Skeletal muscle cell (primary cell): Measurements from ENCODE around the gene PEX6.
A peak's percentile ranks its signal among the peaks of the same experiment; 100 is the strongest.

Experiments
- DNase-seq: peaks from one replicate; pipeline ENCODE4 v3.0.0-alpha.2; 2010; ENCODE audit warnings: low read depth
- H3K4me3 ChIP-seq: 2 replicates; pipeline ENCODE4 v1.5.1; 2011; ENCODE audit warnings: low read depth, mild to moderate bottlenecking, control low read depth, low read length, moderate library complexity

Gene PEX6, protein sequence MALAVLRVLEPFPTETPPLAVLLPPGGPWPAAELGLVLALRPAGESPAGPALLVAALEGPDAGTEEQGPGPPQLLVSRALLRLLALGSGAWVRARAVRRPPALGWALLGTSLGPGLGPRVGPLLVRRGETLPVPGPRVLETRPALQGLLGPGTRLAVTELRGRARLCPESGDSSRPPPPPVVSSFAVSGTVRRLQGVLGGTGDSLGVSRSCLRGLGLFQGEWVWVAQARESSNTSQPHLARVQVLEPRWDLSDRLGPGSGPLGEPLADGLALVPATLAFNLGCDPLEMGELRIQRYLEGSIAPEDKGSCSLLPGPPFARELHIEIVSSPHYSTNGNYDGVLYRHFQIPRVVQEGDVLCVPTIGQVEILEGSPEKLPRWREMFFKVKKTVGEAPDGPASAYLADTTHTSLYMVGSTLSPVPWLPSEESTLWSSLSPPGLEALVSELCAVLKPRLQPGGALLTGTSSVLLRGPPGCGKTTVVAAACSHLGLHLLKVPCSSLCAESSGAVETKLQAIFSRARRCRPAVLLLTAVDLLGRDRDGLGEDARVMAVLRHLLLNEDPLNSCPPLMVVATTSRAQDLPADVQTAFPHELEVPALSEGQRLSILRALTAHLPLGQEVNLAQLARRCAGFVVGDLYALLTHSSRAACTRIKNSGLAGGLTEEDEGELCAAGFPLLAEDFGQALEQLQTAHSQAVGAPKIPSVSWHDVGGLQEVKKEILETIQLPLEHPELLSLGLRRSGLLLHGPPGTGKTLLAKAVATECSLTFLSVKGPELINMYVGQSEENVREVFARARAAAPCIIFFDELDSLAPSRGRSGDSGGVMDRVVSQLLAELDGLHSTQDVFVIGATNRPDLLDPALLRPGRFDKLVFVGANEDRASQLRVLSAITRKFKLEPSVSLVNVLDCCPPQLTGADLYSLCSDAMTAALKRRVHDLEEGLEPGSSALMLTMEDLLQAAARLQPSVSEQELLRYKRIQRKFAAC

GRCh38 chr6:42978839-42979522 lies at the start of gene PEX6:
TSS of gene PEX6 (minus strand) at chr6:42979181. CDS start at chr6:42979150, 31 bp downstream.
- peak within 1 kb of the TSS; percentile 79 for H3K4me3 ChIP-seq
- peak; percentile 59 for DNase-seq

- no peak for DNase-seq
- H3K4me3 ChIP-seq = no peak overlapping the region
Observed at GRCh38 chr6:43026365-43026764, 47.4 kb upstream of the PEX6 start.

- H3K4me3 ChIP-seq = no peak overlapping the region
- no peak for DNase-seq
Observed at GRCh38 chr6:43024436-43024835, 45.5 kb upstream of the PEX6 start.

DNA sequence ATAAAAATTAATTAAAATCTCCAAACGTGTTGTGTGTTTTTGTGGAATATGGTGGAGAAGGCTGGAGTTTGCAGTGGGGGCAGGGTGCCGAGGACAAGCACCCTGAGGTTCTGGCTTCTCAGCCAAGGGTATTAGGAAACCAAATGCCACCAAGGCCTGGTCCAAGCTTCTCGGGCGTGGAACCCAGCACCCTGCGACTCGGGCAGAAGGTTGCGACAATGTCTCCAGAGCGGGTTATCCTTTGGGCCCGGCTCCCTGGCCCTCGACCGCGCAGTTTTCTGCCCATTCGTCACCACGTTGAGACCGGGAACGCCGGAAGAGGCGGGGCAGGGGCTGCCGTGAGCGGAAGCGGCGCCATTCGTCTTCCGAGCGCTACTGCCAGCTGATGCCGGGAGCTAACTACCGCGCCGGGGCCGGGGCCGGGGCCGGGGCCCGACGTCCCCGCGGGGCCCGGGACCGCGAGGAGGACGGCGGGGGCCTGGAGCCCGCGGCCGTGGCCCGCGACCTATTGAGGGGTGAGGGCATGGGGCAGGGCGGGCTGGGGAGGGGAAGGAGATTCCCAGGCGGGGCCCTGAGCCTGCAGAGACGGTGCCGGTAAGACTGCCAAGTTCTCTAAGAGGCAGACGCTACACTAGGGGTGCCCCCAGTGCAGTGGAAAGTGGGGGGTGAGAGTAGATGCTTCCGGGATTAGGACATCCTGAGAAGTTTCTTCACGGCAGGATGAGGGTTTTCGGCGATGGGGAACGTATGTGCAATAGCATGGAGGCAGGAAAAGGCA lies 42.5 kb upstream of the PEX6 start, which contains the start of gene RRP36:
TSS of gene RRP36 (plus strand) at position 354 of the 778 bp plus-strand sequence. CDS start at position 386, 32 bp downstream.
- DNase-seq = no peak
- H3K4me3 ChIP-seq = peak within 1 kb of the TSS; percentile 98

- H3K4me3 ChIP-seq = peak overlapping the region; percentile 98
- no peak for DNase-seq
Observed at GRCh38 chr6:43020847-43021246, 41.9 kb upstream of the PEX6 start.

GRCh38 chr6:43020052-43020705 lies 41.2 kb upstream of the PEX6 start:
- H3K4me3 ChIP-seq = no peak overlapping the region
- DNase-seq = no peak

GRCh38 chr6:43019152-43019551 lies 40.2 kb upstream of the PEX6 start:
- no peak for DNase-seq
- no peak overlapping the region for H3K4me3 ChIP-seq

- no peak overlapping the region for H3K4me3 ChIP-seq
- DNase-seq = no peak
Observed at GRCh38 chr6:43016943-43017334, 38.0 kb upstream of the PEX6 start.

- no peak for DNase-seq
Observed at GRCh38 chr6:43016176-43016942, 37.4 kb upstream of the PEX6 start.

GRCh38 chr6:43014434-43014909 lies 35.5 kb upstream of the PEX6 start:
- DNase-seq = no peak

More at GRCh38 chr6:43016176-43016942, 37.4 kb upstream of the PEX6 start:
- no peak overlapping the region for H3K4me3 ChIP-seq

DNA sequence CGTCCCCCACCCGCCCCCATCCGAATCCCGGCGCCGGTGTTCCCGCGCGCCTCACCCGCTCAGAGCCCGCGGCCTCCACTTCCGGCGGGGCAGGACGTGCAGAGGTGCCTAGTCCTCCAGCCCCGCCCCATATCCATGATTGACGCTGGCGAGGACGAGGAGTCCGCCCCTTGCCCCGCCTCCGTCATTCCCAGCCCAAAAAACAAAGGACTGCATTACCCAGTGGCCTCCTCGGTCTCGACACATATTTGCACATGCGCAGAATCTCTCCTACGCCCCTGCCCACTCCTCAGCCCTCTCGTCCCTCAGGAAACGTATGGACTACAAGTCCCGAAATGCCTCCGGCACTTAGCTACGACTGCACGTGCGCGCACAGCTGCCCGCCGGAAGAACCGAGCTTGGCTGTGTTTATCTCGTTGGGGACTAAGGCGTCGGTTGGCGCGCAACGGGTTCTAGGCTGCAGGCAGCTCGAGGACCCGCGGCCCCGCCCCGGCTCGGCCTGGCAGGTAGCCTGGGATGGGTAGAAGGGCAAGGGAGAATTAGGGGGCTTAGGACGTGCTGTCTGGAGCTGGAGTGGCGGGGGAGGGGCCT lies 35.0 kb upstream of the PEX6 start, which contains the start of the genes KLHDC3 and MEA1:
TSS of gene KLHDC3 (plus strand) at position 407 of the 591 bp plus-strand sequence. CDS start 2,944 bp downstream, outside the sequence.
TSS of gene MEA1 (minus strand) at position 104 of the 591 bp plus-strand sequence. CDS start 133 bp downstream, outside the sequence.
- peak within 1 kb of the TSS; percentile 93 for H3K4me3 ChIP-seq
- peak; percentile 99 for DNase-seq

More at GRCh38 chr6:43014434-43014909, 35.5 kb upstream of the PEX6 start:
- H3K4me3 ChIP-seq = peak overlapping the region; percentile 93

DNA sequence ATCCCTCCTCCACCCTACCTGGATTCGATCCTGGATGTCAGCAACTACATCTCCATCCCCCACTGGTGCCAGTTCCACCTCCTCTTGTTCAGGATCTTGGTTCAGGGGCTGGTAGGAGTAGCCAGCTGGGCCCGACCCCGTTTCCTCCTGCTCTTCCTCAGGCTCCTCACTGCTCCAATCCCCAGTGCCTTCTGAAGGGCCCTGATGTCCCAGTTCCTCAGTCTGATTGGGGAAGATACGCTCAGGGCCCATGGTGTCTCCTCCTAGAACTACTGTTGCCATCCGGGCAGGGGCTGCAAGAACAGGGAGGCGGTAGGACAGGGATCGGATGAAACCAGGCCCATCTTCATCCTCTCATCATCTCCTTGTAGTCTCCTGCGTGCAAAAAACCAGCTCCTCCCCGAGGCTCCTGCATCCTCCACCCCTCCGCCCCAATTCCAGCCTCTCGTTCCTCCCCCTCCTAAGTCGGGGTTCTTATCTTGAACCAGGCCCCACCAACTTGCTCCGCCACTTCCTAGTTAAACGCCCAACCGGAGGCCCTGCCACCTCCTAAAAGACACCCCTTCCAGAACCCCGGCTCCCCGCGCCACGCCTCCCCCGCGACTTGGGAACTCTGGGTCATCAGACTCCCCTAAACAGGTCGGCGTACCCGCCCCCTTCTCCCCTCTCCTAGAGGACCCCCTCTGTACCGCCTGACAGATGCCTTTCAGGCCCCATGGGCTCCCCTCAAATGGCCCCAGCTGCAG lies 34.3 kb upstream of the PEX6 start:
- H3K4me3 ChIP-seq = peak overlapping the region; percentile 93
- DNase-seq = no peak

GRCh38 chr6:43012364-43012763 lies 33.4 kb upstream of the PEX6 start:
- no peak for DNase-seq
- peak overlapping the region; percentile 93 for H3K4me3 ChIP-seq

DNA sequence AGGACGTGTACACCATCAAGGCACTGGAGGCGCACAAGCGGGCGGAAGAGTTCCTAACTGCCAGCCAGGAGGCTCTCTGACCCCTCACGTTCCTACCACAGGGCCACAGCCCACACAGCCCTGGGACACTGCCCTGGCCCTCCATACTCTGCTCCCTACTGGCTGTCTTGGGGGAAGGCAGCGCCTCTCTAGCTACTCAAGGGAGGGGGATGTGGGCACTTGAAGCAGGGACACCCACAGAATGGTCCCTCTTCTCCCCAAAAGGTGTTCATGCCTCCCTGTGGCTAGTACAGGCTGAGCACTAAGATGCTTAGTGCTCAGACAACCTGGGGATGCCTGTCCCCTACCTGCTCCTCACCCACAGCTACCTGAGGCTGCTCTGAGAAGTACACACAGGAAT lies 32.2 kb upstream of the PEX6 start:
- no peak for DNase-seq

DNA sequence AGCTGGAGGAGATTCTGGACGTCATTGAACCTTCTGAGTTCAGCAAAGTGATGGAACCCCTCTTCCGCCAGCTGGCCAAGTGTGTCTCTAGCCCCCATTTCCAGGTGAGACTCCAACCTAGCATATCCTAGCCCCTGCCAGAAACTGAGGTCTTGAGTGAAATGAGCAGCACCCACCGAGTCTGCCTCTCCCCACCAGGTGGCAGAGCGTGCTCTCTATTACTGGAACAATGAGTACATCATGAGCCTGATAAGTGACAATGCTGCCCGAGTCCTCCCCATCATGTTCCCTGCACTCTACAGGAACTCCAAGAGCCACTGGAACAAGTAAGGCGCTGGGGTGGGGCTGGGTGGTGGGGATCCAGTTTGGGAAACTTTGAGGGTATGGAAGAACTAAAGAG lies 30.1 kb upstream of the PEX6 start:
- no peak overlapping the region for H3K4me3 ChIP-seq
- DNase-seq = no peak

More for the DNA sequence above, 32.2 kb upstream of the PEX6 start:
- no peak overlapping the region for H3K4me3 ChIP-seq

- H3K4me3 ChIP-seq = no peak overlapping the region
- DNase-seq = no peak
Observed at GRCh38 chr6:43007126-43007525, 28.1 kb upstream of the PEX6 start.
